B cell (primary cell): ENCODE data around the gene RPA1. TPM values are rescaled to one million over a fixed set of nuclear protein-coding genes. Genes with fewer than 3 reads are reported as not detected.

Source experiments
- ATAC-seq: fragments of 200-7000 bp; cut with Tn5 transposase; one replicate; pipeline ENCODE4 v1.10.0; 2021; ENCODE audit warnings: low read depth, mild to moderate bottlenecking, moderate number of reproducible peaks, moderate library complexity
- CTCF ChIA-PET: fragments of 350-600 bp; sonication (Branson Sonifier 250); formaldehyde crosslinking; loops from one replicate; lab custom pipeline; 2021; ENCODE audit warnings: antibody characterized with exemption, inconsistent platforms; lab: Charles Lee
- POLR2A ChIA-PET: fragments of 350-600 bp; sonication (Branson Sonifier 250); formaldehyde crosslinking; loops from one replicate; lab custom pipeline; 2021; ENCODE audit warnings: antibody characterized with exemption; lab: Charles Lee
- DNase-seq: peaks from one replicate; pipeline ENCODE4 v3.0.0; 2013
- H2AFZ ChIP-seq: 2 replicates; pipeline ENCODE4 v1.6.1; 2012; ENCODE audit warnings: mild to moderate bottlenecking, low read depth, low read length; ENCODE audit not compliant: insufficient read depth, poor library complexity, severe bottlenecking
- H3K27ac ChIP-seq, 2 donors: 1 replicate in 1 of 2; 2 replicates in 1 of 2; pipeline ENCODE4 v1.5.1; 2012 to 2013; ENCODE audit warnings: low read length in 2 of 2, mild to moderate bottlenecking in 2 of 2, moderate library complexity in 1 of 2
- H3K27me3 ChIP-seq, 4 experiments: fragments of 200-600 bp in 1 of 4; sonication (generic) in 1 of 4; replicated peaks in 1 of 4; 1 replicate in 2 of 4; 2 replicates in 2 of 4; pipeline versions ENCODE4 v1.6.1 to v1.7.0; 2013 to 2016; ENCODE audit warnings: low read length in 3 of 4, mild to moderate bottlenecking in 2 of 4, mixed read lengths in 1 of 4, moderate library complexity in 1 of 4; ENCODE audit not compliant: insufficient read depth in 4 of 4, control insufficient read depth in 3 of 4; ENCODE audit errors: control extremely low read depth in 1 of 4
- H3K36me3 ChIP-seq, 2 experiments: replicated peaks in 1 of 2; 1 replicate in 1 of 2; 2 replicates in 1 of 2; pipeline versions ENCODE4 v1.6.1 to v1.7.1; 2013; ENCODE audit warnings: low read length in 1 of 2; ENCODE audit not compliant: insufficient read depth in 2 of 2, control insufficient read depth in 1 of 2; ENCODE audit errors: control extremely low read depth in 1 of 2, extremely low read depth in 1 of 2
- H3K4me1 ChIP-seq, 2 donors: fragments of 200-600 bp in 1 of 2; sonication (generic) in 1 of 2; 1 replicate in 1 of 2; 2 replicates in 1 of 2; pipeline versions ENCODE4 v1.5.1 to v1.6.1; 2013 to 2017; ENCODE audit warnings: low read length in 2 of 2; ENCODE audit not compliant: control insufficient read depth in 2 of 2, insufficient read depth in 2 of 2
- H3K4me2 ChIP-seq: replicated peaks from 2 replicates; pipeline ENCODE3; 2012; ENCODE audit warnings: mild to moderate bottlenecking, low read depth, low read length; ENCODE audit not compliant: poor library complexity, severe bottlenecking
- H3K4me3 ChIP-seq, 5 experiments: fragments of 200-600 bp in 1 of 5; sonication (generic) in 1 of 5; 1 replicate in 3 of 5; 2 replicates in 2 of 5; pipeline versions ENCODE4 v1.5.1 to v1.7.0; 2011 to 2016; ENCODE audit warnings: low read length in 4 of 5, mild to moderate bottlenecking in 4 of 5, low read depth in 2 of 5, control low read depth in 1 of 5, moderate library complexity in 1 of 5; ENCODE audit not compliant: insufficient read depth in 1 of 5; ENCODE audit errors: control extremely low read depth in 1 of 5, extremely low read depth in 1 of 5
- H3K79me2 ChIP-seq: fragments of 200-600 bp; sonication (generic); one replicate; pipeline ENCODE4 v1.6.0; 2016; ENCODE audit warnings: low read length; ENCODE audit not compliant: control insufficient read depth, insufficient read depth
- H3K9ac ChIP-seq: fragments of 200-600 bp; sonication (generic); 2 replicates; pipeline ENCODE4 v1.6.1; 2017; ENCODE audit warnings: mild to moderate bottlenecking, low read length, moderate library complexity
- H3K9me3 ChIP-seq, 3 donors: one replicate each; pipeline versions ENCODE4 v1.6.1 to v1.7.1; 2013; ENCODE audit warnings: low read length in 2 of 3; ENCODE audit not compliant: control insufficient read depth in 2 of 3, insufficient read depth in 1 of 3; ENCODE audit errors: control extremely low read depth in 1 of 3
- H4K20me1 ChIP-seq: 2 replicates; pipeline ENCODE4 v1.6.0; 2012; ENCODE audit warnings: mild to moderate bottlenecking, low read length; ENCODE audit not compliant: insufficient read depth, control insufficient read depth, poor library complexity, severe bottlenecking
- H3K27ac Mint-ChIP-seq: one replicate; pipeline ENCODE4 v1.8.0; 2021; ENCODE audit warnings: mixed read lengths
- H3K27me3 Mint-ChIP-seq: one replicate; pipeline ENCODE4 v1.8.0; 2021; ENCODE audit warnings: mixed read lengths
- H3K4me1 Mint-ChIP-seq: one replicate; pipeline ENCODE4 v1.8.0; 2021; ENCODE audit warnings: mixed read lengths
- H3K4me3 Mint-ChIP-seq: one replicate; pipeline ENCODE4 v1.8.0; 2021; ENCODE audit warnings: mixed read lengths
- H3K9me3 Mint-ChIP-seq: one replicate; pipeline ENCODE4 v1.8.0; 2022; ENCODE audit warnings: mixed read lengths; ENCODE audit not compliant: insufficient read depth
- EZH2 ChIP-seq: IDR thresholded peaks from 2 replicates; pipeline ENCODE4 v1.6.1; 2012; ENCODE audit warnings: borderline replicate concordance, low read depth, mild to moderate bottlenecking, moderate library complexity, low read length; ENCODE audit not compliant: insufficient read depth, poor library complexity, severe bottlenecking
- WGBS: methylation state at CpG from one replicate; pipeline ENCODE4 v1.1.5; 2013; ENCODE audit warnings: missing lambda C conversion rate; ENCODE audit not compliant: insufficient coverage; 5-methylcytosine and 5-hydroxymethylcytosine counted together
- intact Hi-C: fragments of 100-400 bp; cut with micrococcal nuclease; formaldehyde crosslinking; loops from one replicate; pipeline ENCODE4 v1.10.0; 2022
- polyA plus RNA-seq: library from polyadenylated mRNA; depleted of rRNA; stranded (reverse); fragments of >200 nt; gene quantifications from 2 replicates; pipeline ENCODE4 v1.2.3, GENCODE V29; 2012
- total RNA-seq, 2 donors: library from RNA; stranded (reverse); fragments of 120-200 nt in 1 of 2; gene quantifications; 1 replicate in 1 of 2; 2 replicates in 1 of 2; pipeline versions ENCODE4 v1.2.3 to v1.2.4, GENCODE V29; 2013 to 2022
- TF ChIP-seq, protein P1 (sequence below): fragments of 200-600 bp; IDR thresholded peaks from one replicate; pipeline ENCODE4 v1.8.0; 2022; ENCODE audit warnings: antibody characterized with exemption, mild to moderate bottlenecking

Gene RPA1
- total and polyA plus RNA-seq, 2 donors (not counting 1 experiment from before 2014, with no cell fraction given) = 27.0 to 94.5 TPM

DNA sequence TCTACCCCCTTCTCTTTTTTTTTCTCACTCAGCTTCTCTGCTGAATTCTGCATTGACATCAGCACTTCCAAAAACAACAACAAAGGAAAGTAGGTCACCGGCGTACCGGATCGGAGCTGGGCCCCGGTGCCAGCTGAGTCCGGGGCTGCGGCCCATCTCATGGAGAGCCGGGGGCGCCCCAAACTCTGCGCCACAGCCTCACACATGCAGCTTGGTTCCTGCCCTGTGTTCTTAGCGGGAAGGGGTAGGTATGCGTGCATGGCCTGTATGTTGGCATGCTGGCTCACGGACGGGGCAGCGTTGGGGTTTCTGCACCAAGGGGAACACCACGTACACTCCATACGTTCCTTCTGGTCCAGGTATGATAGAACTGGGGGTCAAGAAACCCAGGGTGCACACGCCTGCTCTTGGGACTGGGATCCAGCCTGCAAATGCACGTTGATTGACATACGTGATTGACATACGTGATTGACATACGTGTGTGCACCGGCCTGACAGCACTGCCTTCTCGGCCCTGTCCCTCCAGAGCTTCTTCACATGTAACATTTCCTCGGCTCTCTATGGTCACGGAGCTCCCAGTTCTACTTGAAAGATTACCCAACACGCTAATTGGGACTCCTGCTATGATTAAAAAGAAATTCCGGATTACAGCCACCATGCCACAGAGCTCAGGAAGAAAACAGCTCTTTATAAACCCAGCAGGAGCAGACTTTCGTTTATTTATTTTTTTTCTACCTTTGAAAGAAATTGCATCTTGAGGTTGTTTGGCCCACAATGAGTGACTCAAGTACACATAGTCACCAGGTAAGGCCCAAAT, 88.7 kb downstream of the RPA1 start:
- Mint-ChIP-seq H3K4me3 (no peak overlapping the region), H3K9me3 (no peaks in the 10 kb centered on the region), H3K27me3 (no peaks in the 10 kb centered on the region), H3K27ac (no peak overlapping the region), H3K4me1 (peaks cover 6% of the 10 kb centered on the region)
- no peak for TF ChIP-seq EZH2
- TF ChIP-seq, protein P1, sequence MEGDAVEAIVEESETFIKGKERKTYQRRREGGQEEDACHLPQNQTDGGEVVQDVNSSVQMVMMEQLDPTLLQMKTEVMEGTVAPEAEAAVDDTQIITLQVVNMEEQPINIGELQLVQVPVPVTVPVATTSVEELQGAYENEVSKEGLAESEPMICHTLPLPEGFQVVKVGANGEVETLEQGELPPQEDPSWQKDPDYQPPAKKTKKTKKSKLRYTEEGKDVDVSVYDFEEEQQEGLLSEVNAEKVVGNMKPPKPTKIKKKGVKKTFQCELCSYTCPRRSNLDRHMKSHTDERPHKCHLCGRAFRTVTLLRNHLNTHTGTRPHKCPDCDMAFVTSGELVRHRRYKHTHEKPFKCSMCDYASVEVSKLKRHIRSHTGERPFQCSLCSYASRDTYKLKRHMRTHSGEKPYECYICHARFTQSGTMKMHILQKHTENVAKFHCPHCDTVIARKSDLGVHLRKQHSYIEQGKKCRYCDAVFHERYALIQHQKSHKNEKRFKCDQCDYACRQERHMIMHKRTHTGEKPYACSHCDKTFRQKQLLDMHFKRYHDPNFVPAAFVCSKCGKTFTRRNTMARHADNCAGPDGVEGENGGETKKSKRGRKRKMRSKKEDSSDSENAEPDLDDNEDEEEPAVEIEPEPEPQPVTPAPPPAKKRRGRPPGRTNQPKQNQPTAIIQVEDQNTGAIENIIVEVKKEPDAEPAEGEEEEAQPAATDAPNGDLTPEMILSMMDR = no peak
- Histone ChIP-seq H2AFZ (no peak overlapping the region), H3K4me2 (no peak overlapping the region), H3K9me3 (no peaks in the 10 kb centered on the region), H4K20me1 (no peaks in the 10 kb centered on the region), H3K27ac (no peak overlapping the region), H3K27me3 (no peaks in the 10 kb centered on the region), H3K9ac (no peak overlapping the region), H3K36me3 (no peaks in the 10 kb centered on the region), H3K4me1 (peaks cover 0 to 7% of the 10 kb centered on the region in 2 donors), H3K4me3 (no peak overlapping the region), H3K79me2 (no peaks in the 10 kb centered on the region)
- POLR2A ChIA-PET = no interaction called here
- intact Hi-C loops = no loop called here
- WGBS = 95% methylated on average over 28 of the region's 29 CpGs
- ATAC-seq (no peak), DNase-seq (no peak)
- CTCF ChIA-PET = interaction anchor here (0.5 to 1.0 kb wide), 2 partner anchors 37 to 396 kb away, joined by 3 read pairs; no protein-coding TSS in a partner anchor

DNA sequence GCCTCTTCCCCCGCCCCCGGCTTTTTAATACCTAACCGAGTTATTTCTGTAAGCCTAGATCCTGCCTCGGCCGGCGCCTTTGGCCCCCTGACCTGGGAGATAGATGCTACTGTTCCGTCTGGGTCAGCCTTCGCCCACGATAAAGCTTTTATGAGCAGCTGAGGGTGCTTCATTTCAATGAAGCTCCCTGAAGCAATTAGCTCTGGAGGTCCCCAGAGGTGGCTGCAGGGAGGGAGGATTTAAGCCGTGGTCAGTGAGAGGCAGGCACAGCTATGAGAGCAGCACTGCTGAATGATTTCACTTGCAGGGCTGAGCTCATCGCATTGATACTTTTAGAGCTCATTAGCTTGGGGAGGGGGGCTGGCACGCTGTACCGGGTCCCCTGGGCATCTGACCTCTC, 89.4 kb downstream of the RPA1 start:
- DNase-seq = no peak
- no peak overlapping the region for H3K9ac ChIP-seq
- CTCF ChIA-PET = interaction anchor here (1.0 kb wide), 1 partner anchor 37 kb away, joined by 3 read pairs; no protein-coding TSS in a partner anchor
- no peaks in the 10 kb centered on the region for H3K36me3 ChIP-seq
- no peak overlapping the region for H3K27ac Mint-ChIP-seq
- peaks cover 0 to 7% of the 10 kb centered on the region in 2 donors for H3K4me1 ChIP-seq
- H3K4me1 Mint-ChIP-seq = peaks cover 6% of the 10 kb centered on the region
- no peaks in the 10 kb centered on the region for H3K79me2 ChIP-seq
- TF ChIP-seq, protein P1 = no peak
- TF ChIP-seq EZH2 = no peak
- no peak overlapping the region for H3K27ac ChIP-seq
- POLR2A ChIA-PET = no interaction called here
- H3K9me3 Mint-ChIP-seq = no peaks in the 10 kb centered on the region
- H4K20me1 ChIP-seq = no peaks in the 10 kb centered on the region
- no peak for ATAC-seq
- WGBS = 95% methylated on average over 11 of the region's 13 CpGs
- intact Hi-C loops = no loop called here
- H3K4me3 Mint-ChIP-seq = no peak overlapping the region
- no peaks in the 10 kb centered on the region for H3K27me3 ChIP-seq
- no peak overlapping the region for H3K4me3 ChIP-seq
- H3K4me2 ChIP-seq = no peak overlapping the region
- H3K9me3 ChIP-seq = no peaks in the 10 kb centered on the region
- H2AFZ ChIP-seq = no peak overlapping the region
- no peaks in the 10 kb centered on the region for H3K27me3 Mint-ChIP-seq
